HFFc6 (cell line): ENCODE results near the gene ZFYVE28. TPM values are rescaled to one million over a fixed set of nuclear protein-coding genes. Genes with fewer than 3 reads are reported as not detected.

Experiments used
- DNase-seq: peaks from one replicate; pipeline ENCODE4 v3.0.0-alpha.2; 2018
- H3K27ac Mint-ChIP-seq: 2 replicates; pipeline ENCODE4 v1.8.0; 2020; ENCODE audit warnings: mild to moderate bottlenecking, mixed read lengths
- H3K27me3 Mint-ChIP-seq: 2 replicates; pipeline ENCODE4 v1.8.0; 2021; ENCODE audit warnings: mild to moderate bottlenecking, moderate library complexity, mixed read lengths; ENCODE audit not compliant: insufficient read depth
- H3K36me3 Mint-ChIP-seq: 2 replicates; pipeline ENCODE4 v1.8.0; 2021; ENCODE audit warnings: low read depth, mixed read lengths
- H3K4me1 Mint-ChIP-seq: 2 replicates; pipeline ENCODE4 v1.8.0; 2020; ENCODE audit warnings: low read depth, mixed read lengths
- H3K4me3 Mint-ChIP-seq: 2 replicates; pipeline ENCODE4 v1.8.0; 2020; ENCODE audit warnings: mild to moderate bottlenecking, moderate library complexity, mixed read lengths
- H3K9me3 Mint-ChIP-seq: 2 replicates; pipeline ENCODE4 v1.8.0; 2020; ENCODE audit warnings: mild to moderate bottlenecking, mixed read lengths
- CTCF ChIP-seq: fragments of 200-600 bp; sonication (generic); IDR thresholded peaks from 2 replicates; pipeline ENCODE4 v1.5.0; 2021; ENCODE audit warnings: antibody characterized with exemption, mild to moderate bottlenecking
- total RNA-seq, 6 experiments: library from RNA; stranded (reverse); fragmentation: NEBNext Ultra II Directional; extraction: Animal tissue kit (Norgen Biotek cat#: 25700); gene quantifications; 2 replicates in 1 of 6; 3 replicates in 5 of 6; pipeline ENCODE4 v1.2.3, GENCODE V29; 2021

The ZFYVE28 gene
- total RNA-seq, 6 experiments from 2014 or later: 1.8 to 5.4 (median 2.2) TPM

GRCh38 chr4:2365913-2366210 lies 52.6 kb downstream of the ZFYVE28 start:
- peaks cover 4% of the 10 kb centered on the region; the same call in 1 of the 2 replicates for H3K4me1 Mint-ChIP-seq
- H3K27me3 Mint-ChIP-seq: peaks cover 7% of the 10 kb centered on the region; the same call in 1 of the 2 replicates
- no peak overlapping the region for H3K27ac Mint-ChIP-seq
- peaks cover 11% of the 10 kb centered on the region for H3K9me3 Mint-ChIP-seq
- TF ChIP-seq CTCF: no peak
- peaks cover 11% of the 10 kb centered on the region; the same call in 1 of the 2 replicates for H3K36me3 Mint-ChIP-seq
- no peak overlapping the region for H3K4me3 Mint-ChIP-seq
- no peak for DNase-seq

- Mint-ChIP-seq H3K27me3 (peaks cover 5% of the 10 kb centered on the region; the same call in 1 of the 2 replicates), H3K9me3 (peaks cover 11% of the 10 kb centered on the region), H3K27ac (no peak overlapping the region), H3K4me1 (peaks cover 4% of the 10 kb centered on the region; the same call in 1 of the 2 replicates), H3K36me3 (peaks cover 11% of the 10 kb centered on the region; the same call in 1 of the 2 replicates), H3K4me3 (0 out of 2 replicates have a peak overlapping the region, but pooled peaks have one; percentile 34)
- DNase-seq: no peak
- no peak for TF ChIP-seq CTCF
Measured at GRCh38 chr4:2365054-2365912, 53.2 kb downstream of the ZFYVE28 start.

GRCh38 chr4:2364654-2365053 lies 53.8 kb downstream of the ZFYVE28 start:
- H3K36me3 Mint-ChIP-seq: peaks cover 11% of the 10 kb centered on the region; the same call in 1 of the 2 replicates
- TF ChIP-seq CTCF: no peak
- no peak overlapping the region; the same call in 1 of the 2 replicates for H3K27ac Mint-ChIP-seq
- peaks cover 1% of the 10 kb centered on the region; the same call in 1 of the 2 replicates for H3K27me3 Mint-ChIP-seq
- DNase-seq: peak; percentile 51
- peaks cover 11% of the 10 kb centered on the region for H3K9me3 Mint-ChIP-seq
- H3K4me3 Mint-ChIP-seq: peak overlapping the region; percentile 81
- H3K4me1 Mint-ChIP-seq: peaks cover 4% of the 10 kb centered on the region; the same call in 1 of the 2 replicates

GRCh38 chr4:2363951-2364653 lies 54.3 kb downstream of the ZFYVE28 start:
- Mint-ChIP-seq H3K27me3 (peaks cover 1% of the 10 kb centered on the region; the same call in 1 of the 2 replicates), H3K4me1 (peaks cover 4% of the 10 kb centered on the region; the same call in 1 of the 2 replicates), H3K36me3 (peaks cover 10% of the 10 kb centered on the region; the same call in 1 of the 2 replicates), H3K4me3 (peak overlapping the region; percentile 81), H3K27ac (no peak overlapping the region; the same call in 1 of the 2 replicates), H3K9me3 (peaks cover 10% of the 10 kb centered on the region)
- no peak for TF ChIP-seq CTCF
- no peak for DNase-seq

GRCh38 chr4:2363056-2363721 lies 55.3 kb downstream of the ZFYVE28 start:
- no peak for DNase-seq
- peaks cover 1% of the 10 kb centered on the region; the same call in 1 of the 2 replicates for H3K27me3 Mint-ChIP-seq
- no peak for TF ChIP-seq CTCF
- peak overlapping the region; percentile 12; the same call in 1 of the 2 replicates for H3K27ac Mint-ChIP-seq
- H3K36me3 Mint-ChIP-seq: 0 out of 2 replicates have a peak, but pooled peaks cover 1% of the 10 kb centered on the region
- peaks cover 1% of the 10 kb centered on the region; the same call in 1 of the 2 replicates for H3K9me3 Mint-ChIP-seq
- peaks cover 4% of the 10 kb centered on the region; the same call in 1 of the 2 replicates for H3K4me1 Mint-ChIP-seq
- H3K4me3 Mint-ChIP-seq: no peak overlapping the region; the same call in none of the 2 replicates
